Measurements from ENCODE around the gene INPP5J.

- TF ChIP-seq FOXK2 (IDR thresholded peaks at IDR 0.05), result no peak
- no peak for TF ChIP-seq L3MBTL2 (conservative IDR thresholded peaks at IDR 0.05)
- no peak for TF ChIP-seq BHLHE40 (IDR thresholded peaks at IDR 0.05; ENCODE audit: borderline replicate concordance)
- TF ChIP-seq LEF1 (IDR thresholded peaks at IDR 0.05; ENCODE audit: borderline replicate concordance), result no peak
- TF ChIP-seq ZNF384 (IDR thresholded peaks at IDR 0.05), result no peak
- TF ChIP-seq SP1 (IDR thresholded peaks at IDR 0.05), result no peak
Observed at GRCh38 chr22:31120230-31120629, 2.5 kb upstream of the INPP5J start.

Measured in HEK293T (cell line).